ENCODE results near the gene KLHDC8A. TPM values are rescaled to one million over a fixed set of nuclear protein-coding genes. Genes with fewer than 3 reads are reported as not detected.

KLHDC8A gene
- total RNA-seq, 2 donors from 2014 or later: 0.78 to 8.6 TPM

DNA sequence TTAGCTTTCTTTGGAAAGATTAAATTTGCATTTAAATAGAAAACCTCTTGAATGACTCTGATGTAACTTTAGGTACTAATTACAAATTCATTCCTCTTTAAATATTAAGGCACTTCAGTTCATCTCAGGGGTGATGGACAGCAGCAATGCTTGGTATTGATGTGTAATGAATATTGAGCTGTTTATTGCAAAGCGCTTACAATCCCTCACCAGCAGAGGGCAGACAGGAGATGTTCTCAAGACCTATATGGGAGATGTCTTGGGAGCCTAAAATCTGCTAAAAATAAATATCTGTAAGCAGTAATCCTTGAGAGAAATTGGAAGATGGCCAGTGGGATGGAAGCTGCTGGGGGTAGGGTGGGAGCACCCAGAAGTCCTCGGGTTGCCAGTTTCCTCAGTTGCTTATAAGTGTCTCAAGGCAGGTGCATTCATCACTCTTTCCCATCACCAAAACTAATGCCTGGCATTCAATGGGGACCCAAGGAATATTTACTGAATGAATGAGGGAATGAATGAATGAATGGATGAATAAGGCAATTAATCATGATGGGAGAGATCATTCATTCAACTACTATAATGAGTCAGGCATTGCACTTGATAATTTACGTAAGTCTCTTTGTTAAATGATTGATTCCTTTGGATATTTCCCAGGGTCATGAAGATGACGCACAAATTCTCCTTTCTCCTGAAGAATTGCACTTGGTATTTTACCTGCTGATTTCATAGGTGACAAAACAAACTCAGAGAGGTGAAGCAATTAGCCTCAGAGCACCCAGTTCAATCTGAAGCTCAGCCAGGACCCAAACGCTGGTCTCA, 2.3 kb downstream of the KLHDC8A start:
- DNase-seq (peak; percentile 68 to 81 (median 75)), ATAC-seq (peak; percentile 66)
- no peak overlapping the region for H3K4me3 ChIP-seq
- H3K27me3 ChIP-seq: no peaks in the 10 kb centered on the region
- TF ChIP-seq POLR2A (IDR thresholded peaks at IDR 0.05): no peak
- TF ChIP-seq, protein P1, sequence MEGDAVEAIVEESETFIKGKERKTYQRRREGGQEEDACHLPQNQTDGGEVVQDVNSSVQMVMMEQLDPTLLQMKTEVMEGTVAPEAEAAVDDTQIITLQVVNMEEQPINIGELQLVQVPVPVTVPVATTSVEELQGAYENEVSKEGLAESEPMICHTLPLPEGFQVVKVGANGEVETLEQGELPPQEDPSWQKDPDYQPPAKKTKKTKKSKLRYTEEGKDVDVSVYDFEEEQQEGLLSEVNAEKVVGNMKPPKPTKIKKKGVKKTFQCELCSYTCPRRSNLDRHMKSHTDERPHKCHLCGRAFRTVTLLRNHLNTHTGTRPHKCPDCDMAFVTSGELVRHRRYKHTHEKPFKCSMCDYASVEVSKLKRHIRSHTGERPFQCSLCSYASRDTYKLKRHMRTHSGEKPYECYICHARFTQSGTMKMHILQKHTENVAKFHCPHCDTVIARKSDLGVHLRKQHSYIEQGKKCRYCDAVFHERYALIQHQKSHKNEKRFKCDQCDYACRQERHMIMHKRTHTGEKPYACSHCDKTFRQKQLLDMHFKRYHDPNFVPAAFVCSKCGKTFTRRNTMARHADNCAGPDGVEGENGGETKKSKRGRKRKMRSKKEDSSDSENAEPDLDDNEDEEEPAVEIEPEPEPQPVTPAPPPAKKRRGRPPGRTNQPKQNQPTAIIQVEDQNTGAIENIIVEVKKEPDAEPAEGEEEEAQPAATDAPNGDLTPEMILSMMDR (IDR thresholded peaks at IDR 0.05): peak; percentile 60 to 79 (median 78)
- intact Hi-C loops (cut with DNase I): no loop called here
- WGBS, 2 donors: 18 to 22% methylated on average over 5 of the region's 5 CpGs
- H3K36me3 ChIP-seq (replicated peaks in 1 of 2; ENCODE audit: insufficient read depth in 1 of 2, low read depth in 2 of 2): no peaks in the 10 kb centered on the region
- no peaks in the 10 kb centered on the region for H3K9me3 ChIP-seq
- peak overlapping the region in 1 of 4 donors; percentile 17 for H3K27ac ChIP-seq
- H3K4me1 ChIP-seq: peaks cover 21% of the 10 kb centered on the region

- H3K4me3 ChIP-seq: no peak overlapping the region
- H3K9me3 ChIP-seq: no peaks in the 10 kb centered on the region
- H3K36me3 ChIP-seq (replicated peaks in 1 of 2; ENCODE audit: insufficient read depth in 1 of 2, low read depth in 2 of 2): no peaks in the 10 kb centered on the region
- WGBS, 2 donors: 43 to 48% methylated on average over 6 of the region's 6 CpGs
- DNase-seq: no peak
- no peak for TF ChIP-seq POLR2A (IDR thresholded peaks at IDR 0.05)
- H3K27ac ChIP-seq: peak overlapping the region in 1 of 4 donors; percentile 19
- no peaks in the 10 kb centered on the region for H3K27me3 ChIP-seq
- peaks cover 21% of the 10 kb centered on the region for H3K4me1 ChIP-seq
- intact Hi-C loops (cut with DNase I): no loop called here
- peak; percentile 41 for ATAC-seq
These were observed 3.1 kb downstream of the KLHDC8A start for GRCh38 chr1:205353612-205354011.

DNA sequence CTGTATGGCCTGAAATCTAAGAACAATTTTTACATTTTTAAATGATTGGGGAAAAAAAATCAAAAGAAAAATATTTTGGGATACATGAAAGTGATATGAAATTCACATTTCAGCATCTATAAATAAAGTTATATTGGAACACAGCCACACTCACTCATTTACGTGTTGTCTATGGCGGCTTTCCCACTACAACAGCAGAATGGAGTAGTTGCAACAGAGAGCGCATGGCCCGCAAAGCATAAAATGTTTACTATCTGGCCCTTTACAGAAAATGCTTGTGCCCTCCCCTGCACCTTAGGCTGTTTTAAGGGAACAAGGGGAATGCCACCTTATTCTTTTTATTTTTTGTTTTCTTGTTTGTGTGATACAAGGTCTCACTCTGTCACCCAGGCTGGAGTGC, 3.5 kb downstream of the KLHDC8A start:
- H3K4me3 ChIP-seq: no peak overlapping the region
- 83 to 91% methylated on average over 4 of the region's 4 CpGs for WGBS, 2 donors
- DNase-seq (no peak), ATAC-seq (no peak)
- TF ChIP-seq, protein P1 (IDR thresholded peaks at IDR 0.05): no peak
- TF ChIP-seq POLR2A (IDR thresholded peaks at IDR 0.05): no peak
- H3K27ac ChIP-seq: peak overlapping the region in 1 of 4 donors; percentile 19
- H3K27me3 ChIP-seq: no peaks in the 10 kb centered on the region
- no peaks in the 10 kb centered on the region for H3K36me3 ChIP-seq (replicated peaks in 1 of 2; ENCODE audit: insufficient read depth in 1 of 2, low read depth in 2 of 2)
- H3K9me3 ChIP-seq: no peaks in the 10 kb centered on the region
- intact Hi-C loops (cut with DNase I): no loop called here
- H3K4me1 ChIP-seq: peaks cover 21% of the 10 kb centered on the region

DNA sequence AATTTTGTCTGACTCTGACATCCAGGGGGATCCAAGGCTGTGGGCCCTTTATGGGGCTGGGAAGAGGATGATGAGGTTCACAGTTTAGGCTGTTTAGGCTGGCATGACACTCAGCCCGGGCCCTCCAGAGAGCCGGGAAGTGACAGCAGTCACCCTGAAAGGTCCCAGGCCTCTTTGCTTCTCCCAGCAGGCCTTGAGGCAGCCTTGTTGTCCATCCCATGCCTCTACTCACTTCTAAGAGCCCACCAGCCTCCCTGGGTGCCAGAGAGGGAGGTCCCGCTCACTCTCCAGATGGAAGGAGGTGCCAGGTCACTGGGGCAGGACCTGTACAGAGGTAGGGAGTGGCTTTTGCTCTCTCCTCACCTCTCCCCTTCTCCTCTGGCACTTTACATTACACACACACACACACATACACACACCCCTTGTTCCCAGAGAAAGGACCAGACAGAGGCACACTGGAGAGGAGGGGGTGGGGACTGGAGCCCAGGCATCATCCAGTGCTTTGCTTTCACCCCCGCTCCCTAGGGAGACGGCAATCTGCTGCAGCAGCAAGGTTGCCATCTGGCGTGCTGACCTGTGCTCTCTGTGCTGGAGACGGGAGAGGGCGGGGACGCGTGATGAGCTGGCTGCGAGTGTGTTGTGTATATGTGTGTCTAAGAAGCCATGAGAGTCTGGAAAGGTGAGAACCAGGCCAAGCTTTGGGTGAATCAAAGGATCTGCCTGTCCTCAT, 4.6 kb downstream of the KLHDC8A start:
- H3K36me3 ChIP-seq (replicated peaks in 1 of 2; ENCODE audit: insufficient read depth in 1 of 2, low read depth in 2 of 2): no peaks in the 10 kb centered on the region
- intact Hi-C loops (cut with DNase I): no loop called here

DNA sequence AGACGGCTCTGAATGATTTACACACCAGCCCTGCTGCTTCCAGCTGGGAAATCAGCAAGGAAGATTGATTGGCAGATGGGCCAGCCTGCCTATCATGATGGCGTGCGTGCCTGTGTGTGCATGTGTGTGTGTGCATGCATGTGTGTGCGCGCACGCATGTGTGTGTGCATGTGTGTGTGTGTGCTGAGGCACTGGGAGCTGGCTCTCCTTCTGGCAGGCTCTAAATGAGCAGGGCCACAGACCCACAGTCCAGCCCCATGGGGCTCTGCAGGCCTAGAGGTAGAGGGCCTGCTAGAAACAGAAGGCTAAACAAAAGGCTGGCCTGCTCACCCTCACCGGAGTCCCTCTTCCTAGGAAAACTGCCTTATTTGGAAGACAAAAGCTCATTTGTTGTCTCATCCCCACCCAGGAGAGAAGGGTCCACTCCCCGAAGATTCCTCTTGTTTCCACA, 6.0 kb downstream of the KLHDC8A start:
- Histone ChIP-seq H3K36me3 (replicated peaks in 1 of 2; ENCODE audit: insufficient read depth in 1 of 2, low read depth in 2 of 2) (no peaks in the 10 kb centered on the region), H3K4me3 (no peak overlapping the region), H3K4me1 (peaks cover 21% of the 10 kb centered on the region), H3K27me3 (no peaks in the 10 kb centered on the region), H3K9me3 (no peaks in the 10 kb centered on the region), H3K27ac (no peak overlapping the region)
- TF ChIP-seq, protein P1 (IDR thresholded peaks at IDR 0.05): no peak
- TF ChIP-seq POLR2A (IDR thresholded peaks at IDR 0.05): no peak
- intact Hi-C loops (cut with DNase I): no loop called here
- DNase-seq: no peak
- 74 to 87% methylated on average over 8 of the region's 8 CpGs for WGBS, 2 donors
- ATAC-seq: no peak

More for the DNA sequence above, 4.6 kb downstream of the KLHDC8A start:
- no peak overlapping the region for H3K4me3 ChIP-seq
- H3K27ac ChIP-seq: no peak overlapping the region
- ATAC-seq: no peak
- WGBS, 2 donors: 91 to 96% methylated on average over 11 of the region's 11 CpGs
- peaks cover 21% of the 10 kb centered on the region for H3K4me1 ChIP-seq
- TF ChIP-seq POLR2A (IDR thresholded peaks at IDR 0.05): no peak
- TF ChIP-seq, protein P1 (IDR thresholded peaks at IDR 0.05): no peak
- no peaks in the 10 kb centered on the region for H3K9me3 ChIP-seq
- DNase-seq: peak in 3 of 4 donors; percentile 40 to 63 (median 55)
- H3K27me3 ChIP-seq: no peaks in the 10 kb centered on the region
